Sigmoid colon (tissue), 7 donors: ENCODE data around the gene HBS1L. TPM values are rescaled to one million over a fixed set of nuclear protein-coding genes. Genes with fewer than 3 reads are reported as not detected.
"Not testable (repeated sequence)": the region's sequence is repeated elsewhere in the genome, so short reads cannot be mapped to it uniquely, and the experiment has no call there.

ENCODE experiments used
- DNase-seq: peaks from one replicate; pipeline ENCODE4 v3.0.0-alpha.2; 2019
- H3K27ac ChIP-seq, 4 donors: fragments of 200-600 bp; sonication (generic); one replicate each; pipeline ENCODE4 v1.5.1; 2016 to 2019; ENCODE audit warnings: mild to moderate bottlenecking in 1 of 4
- H3K27me3 ChIP-seq, 3 donors: fragments of 200-600 bp; sonication (generic); one replicate each; pipeline ENCODE4 v1.5.1; 2019; ENCODE audit warnings: mild to moderate bottlenecking in 1 of 3
- H3K36me3 ChIP-seq, 4 donors: fragments of 200-600 bp; sonication (generic); one replicate each; pipeline ENCODE4 v1.5.1; 2016 to 2019
- H3K4me1 ChIP-seq, 4 donors: fragments of 200-600 bp; sonication (generic); one replicate each; pipeline ENCODE4 v1.5.1; 2017 to 2019
- H3K4me3 ChIP-seq, 4 donors: fragments of 200-600 bp; sonication (generic); one replicate each; pipeline ENCODE4 v1.5.1; 2017 to 2019; ENCODE audit warnings: mild to moderate bottlenecking in 2 of 4, moderate library complexity in 1 of 4
- H3K9me3 ChIP-seq, 4 donors: fragments of 200-600 bp in 3 of 4; sonication (generic) in 3 of 4; one replicate each; pipeline versions ENCODE4 v1.5.1 to v1.6.1; 2013 to 2019
- EP300 ChIP-seq, 4 donors: sonication (generic); formaldehyde crosslinking; IDR thresholded peaks; one replicate each; pipeline ENCODE4 v1.6.1; 2017; ENCODE audit warnings: antibody characterized with exemption in 4 of 4
- POLR2A ChIP-seq, 2 donors: fragments of 450-650 bp; IDR thresholded peaks; one replicate each; pipeline ENCODE4 v1.6.1; 2016; ENCODE audit warnings: antibody characterized with exemption in 2 of 2, mild to moderate bottlenecking in 2 of 2, moderate library complexity in 2 of 2
- POLR2AphosphoS5 ChIP-seq, 4 donors: sonication (generic); formaldehyde crosslinking; IDR thresholded peaks; one replicate each; pipeline ENCODE4 v1.6.1; 2017; ENCODE audit warnings: antibody characterized with exemption in 4 of 4
- WGBS, 2 donors: extraction: QIAGEN DNeasy Blood & Tissue Kit; methylation state at CpG; one replicate each; pipeline ENCODE4 v1.1.7; 2013; 5-methylcytosine and 5-hydroxymethylcytosine counted together
- intact Hi-C: fragments of 100-400 bp; cut with DNase I; formaldehyde crosslinking; loops from one replicate; pipeline ENCODE4 v1.15.1; 2023
- polyA plus RNA-seq, 3 donors: library from polyadenylated mRNA; stranded (reverse); fragments of 200-250 nt; gene quantifications; one replicate each; pipeline ENCODE4 v1.2.3, GENCODE V29; 2013
- total RNA-seq, 4 donors: library from RNA; depleted of rRNA; stranded (reverse); fragments of >200 nt; gene quantifications; one replicate each; pipeline ENCODE4 v1.1.0, GENCODE V29; 2016
- TF ChIP-seq, protein P1 (sequence below), 4 experiments: fragments of 450-650 bp in 3 of 4; fragments of 200-600 bp in 1 of 4; IDR thresholded peaks; one replicate each; pipeline ENCODE4 v1.5.1; 2016 to 2019; ENCODE audit warnings: antibody characterized with exemption in 4 of 4, mild to moderate bottlenecking in 3 of 4, moderate library complexity in 2 of 4
- donor health status: healthy with polysubstance abuse.
- donor health status: Bipolar disorder and iron deficiency.
- donor health status: healthy.

Gene HBS1L
- total and polyA plus RNA-seq, 7 donors, result 14.4 to 61.9 (median 37.1) TPM

DNA sequence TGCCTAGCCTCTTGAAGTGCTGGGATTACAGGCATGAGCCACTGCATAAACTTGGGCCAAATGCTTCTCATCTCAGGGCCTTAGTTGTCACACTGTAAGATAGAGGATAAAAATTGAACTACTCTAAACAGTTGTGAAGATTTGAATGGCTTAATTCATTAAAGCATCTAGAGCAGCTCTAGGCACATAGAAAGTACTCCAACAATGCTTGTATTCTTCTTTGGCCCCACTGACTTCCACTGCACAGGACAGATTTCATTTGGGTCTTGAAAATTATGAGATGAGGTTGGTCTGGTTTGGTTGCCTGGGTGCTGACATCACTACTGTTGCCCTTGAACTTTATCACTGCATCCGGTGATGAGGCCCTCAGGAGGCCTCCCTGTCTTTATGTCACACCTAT lies 10.0 kb upstream of the HBS1L start:
- Histone ChIP-seq H3K4me3 (no peak overlapping the region), H3K9me3 (no peaks in the 10 kb centered on the region), H3K27me3 (no peaks in the 10 kb centered on the region), H3K27ac (no peak overlapping the region), H3K36me3 (no peaks in the 10 kb centered on the region), H3K4me1 (no peaks in the 10 kb centered on the region)
- TF ChIP-seq POLR2A (IDR thresholded peaks at IDR 0.05) (no peak), EP300 (IDR thresholded peaks at IDR 0.05) (no peak), POLR2AphosphoS5 (IDR thresholded peaks at IDR 0.05) (no peak)
- TF ChIP-seq, protein P1, sequence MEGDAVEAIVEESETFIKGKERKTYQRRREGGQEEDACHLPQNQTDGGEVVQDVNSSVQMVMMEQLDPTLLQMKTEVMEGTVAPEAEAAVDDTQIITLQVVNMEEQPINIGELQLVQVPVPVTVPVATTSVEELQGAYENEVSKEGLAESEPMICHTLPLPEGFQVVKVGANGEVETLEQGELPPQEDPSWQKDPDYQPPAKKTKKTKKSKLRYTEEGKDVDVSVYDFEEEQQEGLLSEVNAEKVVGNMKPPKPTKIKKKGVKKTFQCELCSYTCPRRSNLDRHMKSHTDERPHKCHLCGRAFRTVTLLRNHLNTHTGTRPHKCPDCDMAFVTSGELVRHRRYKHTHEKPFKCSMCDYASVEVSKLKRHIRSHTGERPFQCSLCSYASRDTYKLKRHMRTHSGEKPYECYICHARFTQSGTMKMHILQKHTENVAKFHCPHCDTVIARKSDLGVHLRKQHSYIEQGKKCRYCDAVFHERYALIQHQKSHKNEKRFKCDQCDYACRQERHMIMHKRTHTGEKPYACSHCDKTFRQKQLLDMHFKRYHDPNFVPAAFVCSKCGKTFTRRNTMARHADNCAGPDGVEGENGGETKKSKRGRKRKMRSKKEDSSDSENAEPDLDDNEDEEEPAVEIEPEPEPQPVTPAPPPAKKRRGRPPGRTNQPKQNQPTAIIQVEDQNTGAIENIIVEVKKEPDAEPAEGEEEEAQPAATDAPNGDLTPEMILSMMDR (IDR thresholded peaks at IDR 0.05), result no peak
- no peak for DNase-seq
- intact Hi-C loops, result no loop called here
- WGBS, 2 donors, result 73 to 77% methylated on average over 1 of the region's 1 CpG

DNA sequence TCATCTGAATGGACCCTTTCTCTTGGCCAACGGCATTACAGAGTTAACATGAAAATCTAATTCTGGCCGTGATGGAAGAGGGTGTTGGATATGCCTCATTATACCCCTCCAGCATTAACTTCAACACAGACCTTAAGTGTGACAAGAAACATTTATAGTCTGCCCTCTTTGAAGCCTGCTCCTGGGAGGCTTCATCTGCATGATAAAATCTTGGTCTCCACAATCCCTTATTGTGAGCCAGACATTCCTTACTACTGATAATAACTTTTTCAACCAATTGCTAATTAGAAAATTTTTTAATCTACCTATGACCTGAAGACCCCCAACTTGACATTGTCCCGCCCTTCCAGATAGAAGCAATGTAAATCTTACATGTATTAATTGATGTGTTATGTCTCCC lies 9.3 kb upstream of the HBS1L start:
- intact Hi-C loops, result no loop called here
- TF ChIP-seq, protein P1 (IDR thresholded peaks at IDR 0.05), result no peak
- TF ChIP-seq POLR2A (IDR thresholded peaks at IDR 0.05) (no peak), EP300 (IDR thresholded peaks at IDR 0.05) (no peak), POLR2AphosphoS5 (IDR thresholded peaks at IDR 0.05) (no peak)
- DNase-seq, result no peak
- no peaks in the 10 kb centered on the region for H3K27me3 ChIP-seq
- WGBS, 2 donors, result 87% methylated on average over 3 of the region's 3 CpGs
- H3K27ac ChIP-seq, result no peak overlapping the region
- H3K36me3 ChIP-seq, result no peaks in the 10 kb centered on the region
- H3K4me3 ChIP-seq, result no peak overlapping the region
- no peaks in the 10 kb centered on the region for H3K4me1 ChIP-seq
- no peaks in the 10 kb centered on the region for H3K9me3 ChIP-seq

DNA sequence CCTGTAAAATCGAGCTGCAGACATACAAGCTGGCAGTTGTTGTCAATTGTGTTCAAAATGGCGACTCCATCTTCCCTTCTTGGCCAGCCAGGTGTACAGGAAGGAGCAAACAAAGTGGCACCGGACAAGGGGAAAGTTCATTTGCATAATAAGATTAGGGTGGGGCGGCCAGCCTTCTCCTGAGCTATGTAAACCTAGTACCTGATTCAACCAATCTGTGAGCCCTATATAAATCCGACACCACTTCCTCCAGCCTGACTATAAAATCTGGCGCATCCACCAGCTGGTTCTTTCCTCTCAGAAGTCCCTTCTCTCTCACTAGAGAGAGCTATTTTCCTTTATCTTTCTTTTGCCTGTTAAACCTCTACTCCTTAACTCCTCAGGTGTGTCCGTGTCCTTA lies 8.1 kb upstream of the HBS1L start:
- no peak overlapping the region for H3K4me3 ChIP-seq
- TF ChIP-seq EP300 (IDR thresholded peaks at IDR 0.05) (no peak), POLR2AphosphoS5 (IDR thresholded peaks at IDR 0.05) (no peak)
- TF ChIP-seq, protein P1 (IDR thresholded peaks at IDR 0.05), result no peak
- H3K27ac ChIP-seq, result no peak overlapping the region
- no peaks in the 10 kb centered on the region for H3K27me3 ChIP-seq
- WGBS, 2 donors, result 38 to 73% methylated on average over 7 of the region's 7 CpGs
- H3K4me1 ChIP-seq, result no peaks in the 10 kb centered on the region
- no peaks in the 10 kb centered on the region for H3K36me3 ChIP-seq
- no peaks in the 10 kb centered on the region for H3K9me3 ChIP-seq
- intact Hi-C loops, result no loop called here
- DNase-seq, result no peak

DNA sequence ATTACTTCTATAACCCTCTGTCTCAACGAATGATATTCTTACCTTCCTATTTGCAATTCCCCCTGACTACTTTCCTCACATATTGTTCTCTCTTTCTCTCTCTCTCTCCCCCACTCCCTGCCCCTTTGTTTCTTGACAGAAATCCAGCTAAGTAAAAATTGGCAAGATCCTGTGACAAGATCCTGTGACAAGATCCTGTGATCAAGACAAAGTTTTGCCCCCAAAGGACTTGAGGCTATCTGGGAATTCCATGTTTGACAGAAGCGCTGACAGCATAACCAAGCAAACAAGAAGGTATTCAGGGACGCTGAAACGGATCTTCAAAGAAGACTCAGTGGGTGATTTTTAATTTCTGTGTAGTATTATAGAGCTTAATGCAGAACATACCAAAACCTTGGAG lies 5.5 kb upstream of the HBS1L start:
- intact Hi-C loops, result no loop called here
- Histone ChIP-seq H3K4me3 (no peak overlapping the region), H3K27me3 (no peaks in the 10 kb centered on the region), H3K27ac (no peak overlapping the region), H3K9me3 (no peaks in the 10 kb centered on the region), H3K36me3 (no peaks in the 10 kb centered on the region), H3K4me1 (peaks cover 0 to 4% (median 1%) of the 10 kb centered on the region in 4 donors)
- TF ChIP-seq POLR2A (IDR thresholded peaks at IDR 0.05) (no peak), EP300 (IDR thresholded peaks at IDR 0.05) (no peak), POLR2AphosphoS5 (IDR thresholded peaks at IDR 0.05) (no peak)
- TF ChIP-seq, protein P1 (IDR thresholded peaks at IDR 0.05), result no peak
- WGBS, 2 donors, result 79 to 91% methylated on average over 4 of the region's 4 CpGs
- DNase-seq, result no peak

DNA sequence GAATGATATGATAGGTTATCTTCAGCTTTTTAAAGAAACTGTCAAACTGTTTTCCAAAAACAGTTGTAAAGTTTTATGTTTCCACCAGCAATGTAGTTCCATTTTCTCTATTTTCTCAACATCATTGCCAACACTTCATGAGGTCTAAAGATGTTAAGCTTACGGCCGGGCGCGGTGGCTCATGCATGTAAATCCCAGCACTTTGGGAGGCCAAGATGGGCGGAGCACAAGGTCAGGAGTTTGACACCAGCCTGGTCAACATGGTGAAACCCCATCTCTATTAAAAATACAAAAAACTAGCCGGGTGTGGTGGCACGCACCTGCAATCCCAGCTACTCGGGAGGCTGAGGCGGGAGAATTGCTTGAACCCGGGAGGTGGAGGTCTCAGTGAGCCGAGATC lies 3.7 kb upstream of the HBS1L start:
- H3K4me1 ChIP-seq, result peaks cover 0 to 12% (median 9%) of the 10 kb centered on the region in 4 donors
- intact Hi-C loops, result loop anchor here (10.0 kb wide), 1 partner anchor 883 kb away; no protein-coding TSS in a partner anchor
- 83 to 92% methylated on average over 11 of the region's 11 CpGs for WGBS, 2 donors
- not testable (repeated sequence) for DNase-seq, H3K27ac ChIP-seq, H3K9me3 ChIP-seq, H3K27me3 ChIP-seq, H3K36me3 ChIP-seq, H3K4me3 ChIP-seq
